ENCODE measurements around the gene ZNF800.

DNA sequence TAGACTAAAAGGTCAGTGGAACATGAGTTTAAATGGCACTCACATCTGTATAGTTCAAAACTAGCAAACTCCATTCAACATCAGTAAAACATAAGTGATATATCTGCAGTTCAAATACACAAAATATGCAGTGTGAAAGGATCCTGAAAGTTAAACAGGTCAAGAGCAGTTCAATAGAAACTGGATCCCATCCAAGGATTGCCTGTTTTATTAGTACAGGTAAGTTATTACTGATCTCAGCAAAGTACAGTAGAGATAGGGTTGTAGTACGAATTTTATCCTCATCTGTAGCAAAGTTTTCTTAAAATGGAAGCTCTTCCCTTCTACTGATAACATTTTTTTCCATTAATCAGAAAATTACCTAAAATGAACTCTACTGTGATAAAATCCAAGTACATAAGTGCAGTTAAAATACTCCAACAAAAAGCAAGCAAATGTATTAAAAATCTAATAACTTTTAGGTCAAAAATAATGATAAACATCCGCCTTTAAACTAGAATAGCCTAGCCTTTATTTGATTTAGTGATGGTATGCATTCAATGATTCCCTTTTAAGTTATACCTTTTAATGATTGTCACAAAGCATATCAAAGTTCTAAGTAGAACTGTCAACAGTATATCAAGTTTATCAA is 2.2 kb downstream of the ZNF800 start:
- no peak for TF ChIP-seq FOXJ3 (CRISPR knock-in tag; IDR thresholded peaks at IDR 0.05)
- TF ChIP-seq YY1 (IDR thresholded peaks at IDR 0.05; ENCODE audit: low read depth): no peak
- no peak for TF ChIP-seq RCOR1 (IDR thresholded peaks at IDR 0.05; ENCODE audit: low read length)
